Kidney epithelial cell (primary cell): ENCODE measurements around the gene TTC14. TPM values are rescaled to one million over a fixed set of nuclear protein-coding genes. Genes with fewer than 3 reads are reported as not detected.

Experiments
- DNase-seq: peaks from one replicate; pipeline ENCODE4 v3.0.0-alpha.2; 2010; ENCODE audit warnings: low read depth
- H3K27me3 ChIP-seq: 2 replicates; pipeline ENCODE4 v1.6.0; 2011; ENCODE audit warnings: low read length; ENCODE audit not compliant: control insufficient read depth, insufficient read depth
- H3K36me3 ChIP-seq: 2 replicates; pipeline ENCODE4 v1.5.1; 2011; ENCODE audit warnings: low read length; ENCODE audit not compliant: control insufficient read depth, insufficient read depth
- H3K4me3 ChIP-seq: 2 replicates; pipeline ENCODE4 v1.5.1; 2011; ENCODE audit warnings: low read depth, mild to moderate bottlenecking, control low read depth, low read length
- CTCF ChIP-seq: IDR thresholded peaks from 2 replicates; pipeline ENCODE4 v1.5.1; 2011; ENCODE audit warnings: mild to moderate bottlenecking, moderate library complexity, low read length, control low read depth, inconsistent platforms; ENCODE audit not compliant: insufficient read depth, poor library complexity, severe bottlenecking
- total RNA-seq: library from RNA; depleted of rRNA; stranded (reverse); fragments of >200 nt; gene quantifications from 2 replicates; pipeline ENCODE4 v1.2.3, GENCODE V29; 2015

The TTC14 gene
- total RNA-seq, 1 donor from 2014 or later = 19.7 TPM

- no peak for DNase-seq
- H3K27me3 ChIP-seq = no peaks in the 10 kb centered on the region
- H3K36me3 ChIP-seq = no peaks in the 10 kb centered on the region
- H3K4me3 ChIP-seq = no peak overlapping the region
- TF ChIP-seq CTCF = no peak
Observed at GRCh38 chr3:180619723-180620122, 17.8 kb downstream of the TTC14 start.

GRCh38 chr3:180624714-180625113 is 22.8 kb downstream of the TTC14 start:
- no peak for TF ChIP-seq CTCF
- Histone ChIP-seq H3K4me3 (no peak overlapping the region), H3K27me3 (no peaks in the 10 kb centered on the region), H3K36me3 (no peaks in the 10 kb centered on the region)
- DNase-seq = no peak

- no peak for TF ChIP-seq CTCF
- Histone ChIP-seq H3K36me3 (no peaks in the 10 kb centered on the region), H3K27me3 (no peaks in the 10 kb centered on the region), H3K4me3 (no peak overlapping the region)
- no peak for DNase-seq
Observed at GRCh38 chr3:180626844-180627243, 24.9 kb downstream of the TTC14 start.

- H3K36me3 ChIP-seq = no peaks in the 10 kb centered on the region
- no peak overlapping the region for H3K4me3 ChIP-seq
- no peaks in the 10 kb centered on the region for H3K27me3 ChIP-seq
- DNase-seq = no peak
- TF ChIP-seq CTCF = no peak
Observed at GRCh38 chr3:180630371-180630770, 28.4 kb downstream of the TTC14 start.

- no peak for DNase-seq
- H3K36me3 ChIP-seq = no peaks in the 10 kb centered on the region
- no peaks in the 10 kb centered on the region for H3K27me3 ChIP-seq
- no peak for TF ChIP-seq CTCF
- H3K4me3 ChIP-seq = no peak overlapping the region
Observed at GRCh38 chr3:180631317-180631716, 29.4 kb downstream of the TTC14 start.

- H3K36me3 ChIP-seq = no peaks in the 10 kb centered on the region
- H3K27me3 ChIP-seq = no peaks in the 10 kb centered on the region
- no peak overlapping the region for H3K4me3 ChIP-seq
- peak; percentile 1 for TF ChIP-seq CTCF
- no peak for DNase-seq
Observed at GRCh38 chr3:180633722-180634121, 31.8 kb downstream of the TTC14 start.
